Body of pancreas (tissue), 4 donors: ENCODE measurements around the gene PHKA2. TPM values are rescaled to one million over a fixed set of nuclear protein-coding genes. Genes with fewer than 3 reads are reported as not detected.

Source experiments
- ATAC-seq: fragments of 150-250 bp; one replicate; pipeline ENCODE4 v1.9.1; 2016
- DNase-seq, 4 donors: peaks; one replicate each; pipeline ENCODE4 v3.0.0-alpha.2; 2019
- H3K27ac ChIP-seq, 4 donors: fragments of 200-600 bp; sonication (generic); 1 replicate in 3 of 4; 2 replicates in 1 of 4; pipeline versions ENCODE4 v1.5.1 to v1.6.1; 2016 to 2019; ENCODE audit warnings: mild to moderate bottlenecking in 1 of 4, mixed read lengths in 1 of 4, moderate library complexity in 1 of 4
- H3K27me3 ChIP-seq, 2 donors: fragments of 200-600 bp; sonication (generic); one replicate each; pipeline ENCODE4 v1.6.0; 2016; ENCODE audit warnings: mild to moderate bottlenecking in 1 of 2
- H3K36me3 ChIP-seq, 2 donors: fragments of 200-600 bp; sonication (generic); replicated peaks in 1 of 2; 2 replicates each; pipeline ENCODE4 v1.5.1; 2016; ENCODE audit warnings: low read depth in 2 of 2; ENCODE audit not compliant: insufficient read depth in 1 of 2
- H3K4me1 ChIP-seq: fragments of 200-600 bp; sonication (generic); one replicate; pipeline ENCODE4 v1.6.0; 2016
- H3K4me3 ChIP-seq, 2 donors: fragments of 200-600 bp; sonication (generic); 1 replicate in 1 of 2; 2 replicates in 1 of 2; pipeline ENCODE4 v1.5.1; 2016 to 2019
- H3K9me3 ChIP-seq, 3 donors: fragments of 200-600 bp; sonication (generic); 1 replicate in 2 of 3; 2 replicates in 1 of 3; pipeline ENCODE4 v1.5.1; 2016
- POLR2A ChIP-seq, 3 donors: fragments of 450-650 bp; IDR thresholded peaks; one replicate each; pipeline ENCODE4 v1.6.1; 2016; ENCODE audit warnings: antibody characterized with exemption in 3 of 3, mild to moderate bottlenecking in 2 of 3
- WGBS, 2 donors: methylation state at CpG; one replicate each; pipeline ENCODE4 v1.1.5; 2017; 5-methylcytosine and 5-hydroxymethylcytosine counted together
- intact Hi-C: fragments of 100-400 bp; cut with DNase I; formaldehyde crosslinking; loops from one replicate; pipeline ENCODE4 v1.15.1; 2023
- total RNA-seq, 2 donors: library from RNA; depleted of rRNA; stranded (reverse); fragments of >200 nt; gene quantifications; one replicate each; pipeline ENCODE4 v1.1.0, GENCODE V29; 2016
- TF ChIP-seq, protein P1 (sequence below), 7 experiments: fragments of 450-650 bp in 4 of 7; fragments of 200-600 bp in 3 of 7; sonication (generic) in 3 of 7; IDR thresholded peaks; one replicate each; pipeline ENCODE4 v1.5.1; 2016 to 2019; ENCODE audit warnings: antibody characterized with exemption in 7 of 7

PHKA2 gene
- total RNA-seq, 2 donors from 2014 or later, result 21.0 to 37.6 TPM

DNA sequence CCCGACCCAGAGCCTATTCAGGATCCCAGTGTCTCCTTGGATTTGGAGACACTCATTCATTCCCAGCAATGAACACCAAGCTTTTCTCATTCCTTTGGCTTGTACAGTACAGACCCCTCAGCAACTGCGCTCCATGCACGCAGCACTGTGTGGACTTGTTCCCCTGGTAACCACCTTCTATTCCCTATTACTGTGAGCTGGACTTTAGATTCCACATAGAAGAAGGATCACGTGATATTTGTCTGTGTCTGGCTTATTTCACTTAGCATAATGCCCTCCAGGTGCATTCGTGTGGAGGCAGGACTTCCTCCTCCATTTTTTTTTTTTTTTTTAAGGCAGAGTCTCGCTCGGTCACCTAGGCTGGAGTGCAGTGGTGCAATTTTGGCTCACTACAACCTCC lies 106.4 kb downstream of the PHKA2 start:
- ATAC-seq (no peak), DNase-seq (no peak)
- no peak for TF ChIP-seq POLR2A (IDR thresholded peaks at IDR 0.05)
- TF ChIP-seq, protein P1, sequence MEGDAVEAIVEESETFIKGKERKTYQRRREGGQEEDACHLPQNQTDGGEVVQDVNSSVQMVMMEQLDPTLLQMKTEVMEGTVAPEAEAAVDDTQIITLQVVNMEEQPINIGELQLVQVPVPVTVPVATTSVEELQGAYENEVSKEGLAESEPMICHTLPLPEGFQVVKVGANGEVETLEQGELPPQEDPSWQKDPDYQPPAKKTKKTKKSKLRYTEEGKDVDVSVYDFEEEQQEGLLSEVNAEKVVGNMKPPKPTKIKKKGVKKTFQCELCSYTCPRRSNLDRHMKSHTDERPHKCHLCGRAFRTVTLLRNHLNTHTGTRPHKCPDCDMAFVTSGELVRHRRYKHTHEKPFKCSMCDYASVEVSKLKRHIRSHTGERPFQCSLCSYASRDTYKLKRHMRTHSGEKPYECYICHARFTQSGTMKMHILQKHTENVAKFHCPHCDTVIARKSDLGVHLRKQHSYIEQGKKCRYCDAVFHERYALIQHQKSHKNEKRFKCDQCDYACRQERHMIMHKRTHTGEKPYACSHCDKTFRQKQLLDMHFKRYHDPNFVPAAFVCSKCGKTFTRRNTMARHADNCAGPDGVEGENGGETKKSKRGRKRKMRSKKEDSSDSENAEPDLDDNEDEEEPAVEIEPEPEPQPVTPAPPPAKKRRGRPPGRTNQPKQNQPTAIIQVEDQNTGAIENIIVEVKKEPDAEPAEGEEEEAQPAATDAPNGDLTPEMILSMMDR (IDR thresholded peaks at IDR 0.05), result no peak

DNA sequence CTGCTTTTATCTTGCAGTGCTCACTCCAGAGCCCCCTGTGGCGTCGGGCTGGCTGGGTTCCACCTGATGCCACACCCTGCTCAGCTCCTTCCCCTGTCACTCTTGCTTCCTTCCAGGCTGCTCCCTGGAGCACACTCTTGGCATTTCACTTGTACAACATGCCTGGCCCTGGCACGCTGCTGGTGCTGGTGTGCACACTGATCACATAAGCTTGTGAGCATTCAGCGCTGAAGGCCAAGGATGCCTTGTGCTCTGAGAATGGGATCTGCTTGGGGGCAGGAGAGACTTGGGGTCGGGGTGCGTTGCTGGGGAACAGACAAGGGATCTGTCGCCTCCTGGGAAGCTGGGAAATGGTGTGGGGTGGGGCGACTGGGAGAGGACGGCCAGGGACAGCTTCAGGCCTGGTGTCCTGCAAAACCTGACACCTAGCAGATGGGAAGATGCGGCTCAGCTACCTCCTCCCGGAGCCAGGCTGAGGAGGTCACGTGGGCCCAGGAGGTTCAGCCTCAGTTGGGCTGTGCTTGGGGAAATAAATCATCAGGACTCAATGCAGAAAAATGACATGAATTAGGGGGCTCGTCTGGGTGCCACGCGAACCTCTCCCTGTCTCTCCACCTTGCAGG lies 108.5 kb downstream of the PHKA2 start:
- ATAC-seq (no peak), DNase-seq (no peak)
- intact Hi-C loops, result no loop called here
- WGBS, 2 donors, result 65 to 66% methylated on average over 4 to 14 of the region's 15 CpGs
- Histone ChIP-seq H3K4me3 (no peak overlapping the region), H3K36me3 (no peaks in the 10 kb centered on the region), H3K9me3 (no peaks in the 10 kb centered on the region), H3K4me1 (no peaks in the 10 kb centered on the region), H3K27ac (no peak overlapping the region), H3K27me3 (no peaks in the 10 kb centered on the region)
- TF ChIP-seq POLR2A (IDR thresholded peaks at IDR 0.05), result no peak
- TF ChIP-seq, protein P1 (IDR thresholded peaks at IDR 0.05), result no peak

More for the DNA sequence above, 106.4 kb downstream of the PHKA2 start:
- Histone ChIP-seq H3K4me3 (no peak overlapping the region), H3K27me3 (no peaks in the 10 kb centered on the region), H3K4me1 (no peaks in the 10 kb centered on the region), H3K36me3 (no peaks in the 10 kb centered on the region), H3K27ac (no peak overlapping the region), H3K9me3 (no peaks in the 10 kb centered on the region)
- intact Hi-C loops, result no loop called here
- WGBS, 2 donors, result 57 to 61% methylated on average over 4 to 5 of the region's 7 CpGs

DNA sequence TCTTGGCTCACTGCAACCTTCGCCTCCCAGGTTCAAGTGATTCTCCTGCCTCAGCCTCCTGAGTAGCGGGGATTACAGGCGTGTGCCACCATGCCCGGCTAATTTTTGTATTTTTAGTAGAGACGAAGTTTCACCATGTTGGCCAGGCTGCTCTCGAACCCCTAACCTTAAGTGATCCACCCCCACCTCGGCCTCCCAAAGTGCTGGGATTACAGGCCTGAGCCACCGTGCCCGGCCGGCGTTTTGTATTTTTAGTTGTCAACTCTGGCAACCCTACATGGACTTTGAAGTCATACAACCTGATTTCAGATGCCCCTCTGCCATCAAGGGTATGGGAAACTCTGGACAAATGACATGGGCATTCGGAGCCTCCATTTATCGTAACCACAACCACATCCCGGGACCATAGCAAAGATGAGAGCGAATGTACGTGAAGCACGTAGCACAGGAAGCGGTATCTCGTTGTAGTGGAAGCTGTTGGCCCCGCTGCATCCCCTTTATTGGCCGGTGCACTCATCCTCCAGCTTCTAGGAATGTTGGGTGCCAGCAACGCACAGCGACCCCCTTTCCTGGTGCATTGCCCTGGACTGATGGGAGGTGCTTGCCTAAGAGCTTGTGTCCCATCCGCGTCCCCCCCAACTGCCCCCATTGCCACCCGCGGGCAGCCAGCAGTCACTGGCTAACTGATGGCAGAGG lies 109.2 kb downstream of the PHKA2 start:
- TF ChIP-seq, protein P1 (IDR thresholded peaks at IDR 0.05), result no peak
- TF ChIP-seq POLR2A (IDR thresholded peaks at IDR 0.05), result no peak
- Histone ChIP-seq H3K36me3 (no peaks in the 10 kb centered on the region), H3K9me3 (no peaks in the 10 kb centered on the region), H3K4me3 (no peak overlapping the region), H3K27me3 (no peaks in the 10 kb centered on the region), H3K4me1 (no peaks in the 10 kb centered on the region), H3K27ac (no peak overlapping the region)
- intact Hi-C loops, result no loop called here
- 82 to 93% methylated on average over 6 to 8 of the region's 27 CpGs for WGBS, 2 donors
- ATAC-seq (no peak), DNase-seq (no peak)

DNA sequence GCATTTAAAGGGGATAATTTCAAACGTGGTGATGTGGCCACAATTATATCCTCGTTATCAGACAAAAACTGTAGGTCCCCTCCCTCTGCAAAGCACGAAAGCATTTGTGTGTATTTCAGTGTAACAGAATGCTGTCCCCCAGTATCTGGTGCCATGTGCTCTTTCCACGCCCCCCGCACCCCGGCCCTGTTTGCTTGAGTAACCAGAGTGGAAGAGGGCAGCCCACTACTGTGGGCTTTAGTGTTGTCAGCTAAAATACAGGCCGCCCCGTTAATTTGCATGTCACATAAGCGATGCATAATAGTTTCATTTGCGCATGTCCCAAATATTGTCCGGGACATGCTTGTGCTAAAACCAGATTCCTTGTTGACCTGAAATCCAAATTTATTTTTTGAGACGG lies 110.1 kb downstream of the PHKA2 start:
- WGBS, 2 donors, result 89 to 96% methylated on average over 9 to 11 of the region's 12 CpGs
- Histone ChIP-seq H3K9me3 (no peaks in the 10 kb centered on the region), H3K4me3 (no peak overlapping the region), H3K36me3 (no peaks in the 10 kb centered on the region), H3K4me1 (no peaks in the 10 kb centered on the region), H3K27ac (no peak overlapping the region), H3K27me3 (no peaks in the 10 kb centered on the region)
- TF ChIP-seq POLR2A (IDR thresholded peaks at IDR 0.05), result no peak
- TF ChIP-seq, protein P1 (IDR thresholded peaks at IDR 0.05), result no peak
- no peak for ATAC-seq
- no peak for DNase-seq
- intact Hi-C loops, result no loop called here
